Measurements from ENCODE around the gene GLG1. TPM values are rescaled to one million over a fixed set of nuclear protein-coding genes. Genes with fewer than 3 reads are reported as not detected.
"Not testable (repeated sequence)": the region's sequence is repeated elsewhere in the genome, so short reads cannot be mapped to it uniquely, and the experiment has no call there.

GLG1 gene
- total RNA-seq, 1 donor, result 191 TPM

GRCh38 chr16:74398212-74398895 lies 208.6 kb downstream of the GLG1 start:
- H3K79me2 ChIP-seq (ENCODE audit: insufficient read depth, low read length); H3K4me2 ChIP-seq (ENCODE audit: insufficient read depth, low read length); H3K36me3 ChIP-seq (ENCODE audit: insufficient read depth, low read length); H4K20me1 ChIP-seq (ENCODE audit: insufficient read depth, low read length); H3K4me1 ChIP-seq (ENCODE audit: insufficient read depth, low read length); H3K9me3 ChIP-seq (ENCODE audit: low read depth, low read length); H3K4me3 ChIP-seq (ENCODE audit: insufficient read depth, low read length); H3K27me3 ChIP-seq (ENCODE audit: insufficient read depth, low read length); H3K27ac ChIP-seq (ENCODE audit: low read depth, low read length); DNase-seq (ENCODE audit: insufficient read length, low spot score, missing footprints): not testable (repeated sequence)
- H2AFZ ChIP-seq (ENCODE audit: low read length), result peak overlapping the region; percentile 56

Small RNAs within 50 kb of the gene (small RNA-seq; reads per million reads assigned to genes)
- not detected for gene RF00019
- not detected for gene RNU6-237P

Other genes starting within 250 kb of the GLG1 start
- gene NPIPB15, start 230.8 kb downstream of the GLG1 start, total RNA-seq, result 1.8 TPM in 1 of 2 replicates, not detected in the other
- gene CLEC18B, start 185.6 kb downstream of the GLG1 start, total RNA-seq, result 0.72 and 0.88 TPM in 2 replicates
- 15.6 and 18.8 TPM in 2 replicates for gene RFWD3, start 59.8 kb upstream of the GLG1 start, total RNA-seq
- gene MLKL, start 93.7 kb upstream of the GLG1 start, total RNA-seq, result 5.1 and 9.1 TPM in 2 replicates
- not detected in 2 replicates for gene FA2H, start 167.7 kb upstream of the GLG1 start, total RNA-seq